K562 (cell line): Measurements from ENCODE around the gene RANBP3. TPM values are rescaled to one million over a fixed set of nuclear protein-coding genes. Genes with fewer than 3 reads are reported as not detected.

ENCODE experiments used
- ATF7 ChIP-seq: fragments of 450-650 bp; IDR thresholded peaks from 2 replicates; pipeline ENCODE4 v1.7.1; 2014; ENCODE audit warnings: mild to moderate bottlenecking, moderate library complexity
- polyA plus RNA-seq, 8 experiments: library from polyadenylated mRNA; depleted of rRNA in 4 of 8; stranded (reverse) in 5 of 8; unstranded in 3 of 8; fragments of >200 nt; fragmentation: Nextera tagmentation in 2 of 8; fragmentation: Illumina TruSeq in 1 of 8; extraction: Ambion mirVana in 2 of 8; extraction: Trizol in 1 of 8; gene quantifications; 2 replicates each; pipeline versions ENCODE4 v1.2.1 to v1.2.3, GENCODE V29; 2011 to 2014; ENCODE audit warnings: inconsistent platforms in 1 of 8, missing spikeins in 1 of 8
- total RNA-seq, 7 experiments: library from RNA; depleted of rRNA in 6 of 7; stranded (reverse); fragments of >200 nt in 6 of 7; fragmentation: Illumina TruSeq in 2 of 7; extraction: Trizol in 2 of 7; gene quantifications; 2 replicates each; pipeline versions ENCODE4 v1.2.1 to v1.2.3, GENCODE V29; 2011 to 2021; ENCODE audit warnings: low replicate concordance in 1 of 7
- TF ChIP-seq, protein P1 (sequence below): fragments of 200-600 bp; sonication (generic); IDR thresholded peaks from one replicate; pipeline ENCODE4 v1.6.1; 2012; ENCODE audit warnings: mild to moderate bottlenecking, low read depth, low read length, inconsistent platforms
- TF ChIP-seq, protein P2 (sequence below), 2 experiments: fragments of 450-650 bp in 1 of 2; sonication (generic) in 1 of 2; formaldehyde crosslinking in 1 of 2; IDR thresholded peaks in 1 of 2; conservative IDR thresholded peaks in 1 of 2; 2 replicates each; pipeline versions ENCODE4 v1.6.1 to v1.8.1; 2016 to 2023; ENCODE audit warnings: mild to moderate bottlenecking in 2 of 2, moderate library complexity in 2 of 2, inconsistent platforms in 1 of 2, missing genetic modification reagents in 1 of 2

RANBP3 gene
- total and polyA plus RNA-seq, 9 of the 15 experiments (the other 6 are each of a cell fraction or from before 2014, with no cell fraction given) = 0.90 to 95.1 (median 63.2) TPM

DNA sequence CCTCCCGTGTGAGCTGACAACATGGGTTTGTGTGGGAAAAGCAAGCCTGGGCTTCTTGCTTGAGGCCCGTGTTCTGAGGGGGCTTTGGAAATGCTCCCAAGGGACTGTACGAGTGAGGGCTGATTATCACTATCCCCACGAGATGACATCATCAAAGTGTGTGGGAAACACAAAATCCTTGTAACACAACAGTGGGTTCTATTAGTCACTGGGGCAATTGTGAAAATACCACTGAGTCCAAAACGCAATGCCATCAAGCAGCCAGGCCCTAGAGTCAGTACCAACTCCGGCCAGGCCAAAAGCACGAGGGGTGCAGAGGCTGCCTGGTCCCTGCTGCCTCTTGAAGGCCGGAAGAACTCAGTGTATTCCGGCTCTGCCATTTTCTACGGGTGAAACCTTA is 34.3 kb downstream of the RANBP3 start (continued):
- TF ChIP-seq, protein P1, sequence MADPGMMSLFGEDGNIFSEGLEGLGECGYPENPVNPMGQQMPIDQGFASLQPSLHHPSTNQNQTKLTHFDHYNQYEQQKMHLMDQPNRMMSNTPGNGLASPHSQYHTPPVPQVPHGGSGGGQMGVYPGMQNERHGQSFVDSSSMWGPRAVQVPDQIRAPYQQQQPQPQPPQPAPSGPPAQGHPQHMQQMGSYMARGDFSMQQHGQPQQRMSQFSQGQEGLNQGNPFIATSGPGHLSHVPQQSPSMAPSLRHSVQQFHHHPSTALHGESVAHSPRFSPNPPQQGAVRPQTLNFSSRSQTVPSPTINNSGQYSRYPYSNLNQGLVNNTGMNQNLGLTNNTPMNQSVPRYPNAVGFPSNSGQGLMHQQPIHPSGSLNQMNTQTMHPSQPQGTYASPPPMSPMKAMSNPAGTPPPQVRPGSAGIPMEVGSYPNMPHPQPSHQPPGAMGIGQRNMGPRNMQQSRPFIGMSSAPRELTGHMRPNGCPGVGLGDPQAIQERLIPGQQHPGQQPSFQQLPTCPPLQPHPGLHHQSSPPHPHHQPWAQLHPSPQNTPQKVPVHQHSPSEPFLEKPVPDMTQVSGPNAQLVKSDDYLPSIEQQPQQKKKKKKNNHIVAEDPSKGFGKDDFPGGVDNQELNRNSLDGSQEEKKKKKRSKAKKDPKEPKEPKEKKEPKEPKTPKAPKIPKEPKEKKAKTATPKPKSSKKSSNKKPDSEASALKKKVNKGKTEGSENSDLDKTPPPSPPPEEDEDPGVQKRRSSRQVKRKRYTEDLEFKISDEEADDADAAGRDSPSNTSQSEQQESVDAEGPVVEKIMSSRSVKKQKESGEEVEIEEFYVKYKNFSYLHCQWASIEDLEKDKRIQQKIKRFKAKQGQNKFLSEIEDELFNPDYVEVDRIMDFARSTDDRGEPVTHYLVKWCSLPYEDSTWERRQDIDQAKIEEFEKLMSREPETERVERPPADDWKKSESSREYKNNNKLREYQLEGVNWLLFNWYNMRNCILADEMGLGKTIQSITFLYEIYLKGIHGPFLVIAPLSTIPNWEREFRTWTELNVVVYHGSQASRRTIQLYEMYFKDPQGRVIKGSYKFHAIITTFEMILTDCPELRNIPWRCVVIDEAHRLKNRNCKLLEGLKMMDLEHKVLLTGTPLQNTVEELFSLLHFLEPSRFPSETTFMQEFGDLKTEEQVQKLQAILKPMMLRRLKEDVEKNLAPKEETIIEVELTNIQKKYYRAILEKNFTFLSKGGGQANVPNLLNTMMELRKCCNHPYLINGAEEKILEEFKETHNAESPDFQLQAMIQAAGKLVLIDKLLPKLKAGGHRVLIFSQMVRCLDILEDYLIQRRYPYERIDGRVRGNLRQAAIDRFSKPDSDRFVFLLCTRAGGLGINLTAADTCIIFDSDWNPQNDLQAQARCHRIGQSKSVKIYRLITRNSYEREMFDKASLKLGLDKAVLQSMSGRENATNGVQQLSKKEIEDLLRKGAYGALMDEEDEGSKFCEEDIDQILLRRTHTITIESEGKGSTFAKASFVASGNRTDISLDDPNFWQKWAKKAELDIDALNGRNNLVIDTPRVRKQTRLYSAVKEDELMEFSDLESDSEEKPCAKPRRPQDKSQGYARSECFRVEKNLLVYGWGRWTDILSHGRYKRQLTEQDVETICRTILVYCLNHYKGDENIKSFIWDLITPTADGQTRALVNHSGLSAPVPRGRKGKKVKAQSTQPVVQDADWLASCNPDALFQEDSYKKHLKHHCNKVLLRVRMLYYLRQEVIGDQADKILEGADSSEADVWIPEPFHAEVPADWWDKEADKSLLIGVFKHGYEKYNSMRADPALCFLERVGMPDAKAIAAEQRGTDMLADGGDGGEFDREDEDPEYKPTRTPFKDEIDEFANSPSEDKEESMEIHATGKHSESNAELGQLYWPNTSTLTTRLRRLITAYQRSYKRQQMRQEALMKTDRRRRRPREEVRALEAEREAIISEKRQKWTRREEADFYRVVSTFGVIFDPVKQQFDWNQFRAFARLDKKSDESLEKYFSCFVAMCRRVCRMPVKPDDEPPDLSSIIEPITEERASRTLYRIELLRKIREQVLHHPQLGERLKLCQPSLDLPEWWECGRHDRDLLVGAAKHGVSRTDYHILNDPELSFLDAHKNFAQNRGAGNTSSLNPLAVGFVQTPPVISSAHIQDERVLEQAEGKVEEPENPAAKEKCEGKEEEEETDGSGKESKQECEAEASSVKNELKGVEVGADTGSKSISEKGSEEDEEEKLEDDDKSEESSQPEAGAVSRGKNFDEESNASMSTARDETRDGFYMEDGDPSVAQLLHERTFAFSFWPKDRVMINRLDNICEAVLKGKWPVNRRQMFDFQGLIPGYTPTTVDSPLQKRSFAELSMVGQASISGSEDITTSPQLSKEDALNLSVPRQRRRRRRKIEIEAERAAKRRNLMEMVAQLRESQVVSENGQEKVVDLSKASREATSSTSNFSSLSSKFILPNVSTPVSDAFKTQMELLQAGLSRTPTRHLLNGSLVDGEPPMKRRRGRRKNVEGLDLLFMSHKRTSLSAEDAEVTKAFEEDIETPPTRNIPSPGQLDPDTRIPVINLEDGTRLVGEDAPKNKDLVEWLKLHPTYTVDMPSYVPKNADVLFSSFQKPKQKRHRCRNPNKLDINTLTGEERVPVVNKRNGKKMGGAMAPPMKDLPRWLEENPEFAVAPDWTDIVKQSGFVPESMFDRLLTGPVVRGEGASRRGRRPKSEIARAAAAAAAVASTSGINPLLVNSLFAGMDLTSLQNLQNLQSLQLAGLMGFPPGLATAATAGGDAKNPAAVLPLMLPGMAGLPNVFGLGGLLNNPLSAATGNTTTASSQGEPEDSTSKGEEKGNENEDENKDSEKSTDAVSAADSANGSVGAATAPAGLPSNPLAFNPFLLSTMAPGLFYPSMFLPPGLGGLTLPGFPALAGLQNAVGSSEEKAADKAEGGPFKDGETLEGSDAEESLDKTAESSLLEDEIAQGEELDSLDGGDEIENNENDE = no peak
- TF ChIP-seq, protein P2, sequence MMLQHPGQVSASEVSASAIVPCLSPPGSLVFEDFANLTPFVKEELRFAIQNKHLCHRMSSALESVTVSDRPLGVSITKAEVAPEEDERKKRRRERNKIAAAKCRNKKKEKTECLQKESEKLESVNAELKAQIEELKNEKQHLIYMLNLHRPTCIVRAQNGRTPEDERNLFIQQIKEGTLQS (IDR thresholded peaks at IDR 0.05) = peak; percentile 84
- TF ChIP-seq, protein P2 (CRISPR knock-in tag; conservative IDR thresholded peaks at IDR 0.05) = no peak
- peak; percentile 65; the same call in 1 of the 2 replicates for TF ChIP-seq ATF7
